ENCODE data around the gene ASPM.

The ASPM gene

GRCh38 chr1:197178998-197179397 lies 32.5 kb upstream of the ASPM start:
- no CpG with 5 or more reads among the region's 1 CpG for WGBS (ENCODE audit: extremely low coverage, insufficient coverage, insufficient read length)

GRCh38 chr1:197174818-197175217 lies 28.3 kb upstream of the ASPM start:
- Histone ChIP-seq H2BK5ac (ENCODE audit: low read depth, low read length, poor library complexity) (no peak overlapping the region), H3K4me1 (ENCODE audit: control insufficient read depth in 1 of 2, insufficient read depth in 2 of 2, low read length in 2 of 2) (no peaks in the 10 kb centered on the region), H3K79me1 (ENCODE audit: low read length) (no peaks in the 10 kb centered on the region), H4K91ac (ENCODE audit: low read depth, low read length) (no peak overlapping the region), H3K36me3 (ENCODE audit: control insufficient read depth in 1 of 2, insufficient read depth in 2 of 2, low read length in 2 of 2) (peaks cover 0 to 3% of the 10 kb centered on the region in 2 experiments), H3K23ac (ENCODE audit: low read length) (no peak overlapping the region), H2BK120ac (ENCODE audit: insufficient read depth, low read length, poor library complexity) (no peak overlapping the region), H3K9ac (ENCODE audit: low read length) (no peak overlapping the region), H2BK12ac (ENCODE audit: low read length) (no peak overlapping the region), H3K18ac (ENCODE audit: low read length) (no peak overlapping the region), H2AK5ac (ENCODE audit: low read length) (no peak overlapping the region), H3K79me2 (ENCODE audit: control insufficient read depth, insufficient read depth, low read length, poor library complexity) (no peaks in the 10 kb centered on the region), H3K4me3 (ENCODE audit: low read depth, low read length) (no peak overlapping the region), H3K14ac (ENCODE audit: low read length) (no peak overlapping the region), H4K12ac (ENCODE audit: low read depth, low read length) (no peak overlapping the region), H3K4me2 (ENCODE audit: low read length) (no peak overlapping the region), H3K9me3 (ENCODE audit: insufficient read depth, low read depth, low read length) (no peaks in the 10 kb centered on the region), H3K27ac (ENCODE audit: low read depth, low read length) (no peak overlapping the region), H3K4ac (ENCODE audit: low read depth, low read length) (no peak overlapping the region), H2AFZ (ENCODE audit: insufficient read depth, low read length, poor library complexity) (no peak overlapping the region), H3K27me3 (ENCODE audit: insufficient read depth, low read length) (no peaks in the 10 kb centered on the region), H4K8ac (ENCODE audit: low read depth, low read length) (no peak overlapping the region)
- no peak for DNase-seq
- WGBS (ENCODE audit: extremely low coverage, insufficient coverage, insufficient read length) = no CpG with 5 or more reads among the region's 2 CpGs

More at GRCh38 chr1:197178998-197179397, 32.5 kb upstream of the ASPM start:
- Histone ChIP-seq H2BK120ac (ENCODE audit: insufficient read depth, low read length, poor library complexity) (no peak overlapping the region), H2BK12ac (ENCODE audit: low read length) (no peak overlapping the region), H3K79me1 (ENCODE audit: low read length) (no peaks in the 10 kb centered on the region), H3K27me3 (ENCODE audit: insufficient read depth, low read length) (no peaks in the 10 kb centered on the region), H3K4me3 (ENCODE audit: low read depth, low read length) (no peak overlapping the region), H2AK5ac (ENCODE audit: low read length) (no peak overlapping the region), H3K4me2 (ENCODE audit: low read length) (no peak overlapping the region), H4K8ac (ENCODE audit: low read depth, low read length) (no peak overlapping the region), H2BK5ac (ENCODE audit: low read depth, low read length, poor library complexity) (no peak overlapping the region), H3K36me3 (ENCODE audit: control insufficient read depth in 1 of 2, insufficient read depth in 2 of 2, low read length in 2 of 2) (peaks cover 0 to 3% of the 10 kb centered on the region in 2 experiments), H4K12ac (ENCODE audit: low read depth, low read length) (no peak overlapping the region), H4K91ac (ENCODE audit: low read depth, low read length) (no peak overlapping the region), H3K27ac (ENCODE audit: low read depth, low read length) (no peak overlapping the region), H3K4ac (ENCODE audit: low read depth, low read length) (no peak overlapping the region), H3K79me2 (ENCODE audit: control insufficient read depth, insufficient read depth, low read length, poor library complexity) (no peaks in the 10 kb centered on the region), H3K23ac (ENCODE audit: low read length) (no peak overlapping the region), H3K14ac (ENCODE audit: low read length) (no peak overlapping the region), H3K18ac (ENCODE audit: low read length) (no peak overlapping the region), H2AFZ (ENCODE audit: insufficient read depth, low read length, poor library complexity) (no peak overlapping the region), H3K9ac (ENCODE audit: low read length) (no peak overlapping the region), H3K4me1 (ENCODE audit: control insufficient read depth in 1 of 2, insufficient read depth in 2 of 2, low read length in 2 of 2) (no peaks in the 10 kb centered on the region), H3K9me3 (ENCODE audit: insufficient read depth, low read depth, low read length) (no peaks in the 10 kb centered on the region)
- peak; percentile 5 to 45 for DNase-seq

GRCh38 chr1:197173571-197174507 lies 27.4 kb upstream of the ASPM start:
- Histone ChIP-seq H3K4me2 (ENCODE audit: low read length) (no peak overlapping the region), H3K14ac (ENCODE audit: low read length) (no peak overlapping the region), H3K79me1 (ENCODE audit: low read length) (no peaks in the 10 kb centered on the region), H4K8ac (ENCODE audit: low read depth, low read length) (no peak overlapping the region), H4K12ac (ENCODE audit: low read depth, low read length) (no peak overlapping the region), H3K27ac (ENCODE audit: low read depth, low read length) (no peak overlapping the region), H3K36me3 (ENCODE audit: control insufficient read depth in 1 of 2, insufficient read depth in 2 of 2, low read length in 2 of 2) (no peaks in the 10 kb centered on the region), H2BK12ac (ENCODE audit: low read length) (no peak overlapping the region), H3K18ac (ENCODE audit: low read length) (no peak overlapping the region), H4K91ac (ENCODE audit: low read depth, low read length) (no peak overlapping the region), H3K9ac (ENCODE audit: low read length) (no peak overlapping the region), H2BK120ac (ENCODE audit: insufficient read depth, low read length, poor library complexity) (no peak overlapping the region), H2BK5ac (ENCODE audit: low read depth, low read length, poor library complexity) (no peak overlapping the region), H3K4me3 (ENCODE audit: low read depth, low read length) (no peak overlapping the region), H3K4ac (ENCODE audit: low read depth, low read length) (no peak overlapping the region), H3K79me2 (ENCODE audit: control insufficient read depth, insufficient read depth, low read length, poor library complexity) (no peaks in the 10 kb centered on the region), H2AK5ac (ENCODE audit: low read length) (no peak overlapping the region), H3K27me3 (ENCODE audit: insufficient read depth, low read length) (no peaks in the 10 kb centered on the region), H3K9me3 (ENCODE audit: insufficient read depth, low read depth, low read length) (no peaks in the 10 kb centered on the region), H3K23ac (ENCODE audit: low read length) (no peak overlapping the region), H2AFZ (ENCODE audit: insufficient read depth, low read length, poor library complexity) (no peak overlapping the region), H3K4me1 (ENCODE audit: control insufficient read depth in 1 of 2, insufficient read depth in 2 of 2, low read length in 2 of 2) (no peaks in the 10 kb centered on the region)
- no CpG with 5 or more reads among the region's 5 CpGs for WGBS (ENCODE audit: extremely low coverage, insufficient coverage, insufficient read length)
- DNase-seq = peak; percentile 69 to 83

- H2BK120ac ChIP-seq (ENCODE audit: insufficient read depth, low read length, poor library complexity) = no peak overlapping the region
- peaks cover 3% of the 10 kb centered on the region in 2 experiments for H3K36me3 ChIP-seq (ENCODE audit: control insufficient read depth in 1 of 2, insufficient read depth in 2 of 2, low read length in 2 of 2)
- H3K79me2 ChIP-seq (ENCODE audit: control insufficient read depth, insufficient read depth, low read length, poor library complexity) = no peaks in the 10 kb centered on the region
- no peak overlapping the region for H3K4me2 ChIP-seq (ENCODE audit: low read length)
- no peak overlapping the region for H3K27ac ChIP-seq (ENCODE audit: low read depth, low read length)
- no peak overlapping the region for H2AFZ ChIP-seq (ENCODE audit: insufficient read depth, low read length, poor library complexity)
- H3K23ac ChIP-seq (ENCODE audit: low read length) = no peak overlapping the region
- no peak overlapping the region for H3K9ac ChIP-seq (ENCODE audit: low read length)
- H2AK5ac ChIP-seq (ENCODE audit: low read length) = no peak overlapping the region
- H3K9me3 ChIP-seq (ENCODE audit: insufficient read depth, low read depth, low read length) = no peaks in the 10 kb centered on the region
- no peak overlapping the region for H3K4ac ChIP-seq (ENCODE audit: low read depth, low read length)
- no peaks in the 10 kb centered on the region for H3K79me1 ChIP-seq (ENCODE audit: low read length)
- H3K27me3 ChIP-seq (ENCODE audit: insufficient read depth, low read length) = no peaks in the 10 kb centered on the region
- no peak overlapping the region for H2BK12ac ChIP-seq (ENCODE audit: low read length)
- no peak overlapping the region for H4K8ac ChIP-seq (ENCODE audit: low read depth, low read length)
- H3K4me3 ChIP-seq (ENCODE audit: low read depth, low read length) = no peak overlapping the region
- H3K14ac ChIP-seq (ENCODE audit: low read length) = no peak overlapping the region
- H4K12ac ChIP-seq (ENCODE audit: low read depth, low read length) = no peak overlapping the region
- DNase-seq = no peak
- no CpG with 5 or more reads among the region's 2 CpGs for WGBS (ENCODE audit: extremely low coverage, insufficient coverage, insufficient read length)
- no peak overlapping the region for H3K18ac ChIP-seq (ENCODE audit: low read length)
- no peak overlapping the region for H4K91ac ChIP-seq (ENCODE audit: low read depth, low read length)
- no peaks in the 10 kb centered on the region for H3K4me1 ChIP-seq (ENCODE audit: control insufficient read depth in 1 of 2, insufficient read depth in 2 of 2, low read length in 2 of 2)
- no peak overlapping the region for H2BK5ac ChIP-seq (ENCODE audit: low read depth, low read length, poor library complexity)
Observed at GRCh38 chr1:197171531-197171930, 25.1 kb upstream of the ASPM start.

Data from trophoblast cell (in vitro differentiated cells and primary cell).